22Rv1 (cell line): Measurements from ENCODE around the gene UPP2.

ENCODE experiments used
- H3K27ac ChIP-seq: fragments of 450-650 bp; 2 replicates; pipeline ENCODE4 v1.5.1; 2017
- CTCF ChIP-seq: fragments of 450-650 bp; IDR thresholded peaks from 2 replicates; pipeline ENCODE4 v1.5.1; 2017; ENCODE audit warnings: mild to moderate bottlenecking
- ZFX ChIP-seq: fragments of 450-650 bp; IDR thresholded peaks from 2 replicates; pipeline ENCODE4 v1.6.1; 2017; ENCODE audit warnings: antibody characterized with exemption, borderline replicate concordance

The UPP2 gene

GRCh38 chr2:158071018-158071417 is 30.7 kb upstream of the UPP2 start:
- no peak overlapping the region for H3K27ac ChIP-seq
- no peak for TF ChIP-seq CTCF
- TF ChIP-seq ZFX = no peak

GRCh38 chr2:158072361-158072760 is 29.3 kb upstream of the UPP2 start:
- no peak for TF ChIP-seq CTCF
- no peak for TF ChIP-seq ZFX
- H3K27ac ChIP-seq = no peak overlapping the region

GRCh38 chr2:158079672-158080071 is 22.0 kb upstream of the UPP2 start:
- H3K27ac ChIP-seq = no peak overlapping the region
- no peak for TF ChIP-seq ZFX

GRCh38 chr2:158088093-158088492 is 13.6 kb upstream of the UPP2 start:
- no peak overlapping the region for H3K27ac ChIP-seq
- TF ChIP-seq CTCF (no peak), ZFX (no peak)

- TF ChIP-seq ZFX = no peak
- no peak for TF ChIP-seq CTCF
These were observed 12.4 kb upstream of the UPP2 start for GRCh38 chr2:158089322-158089721.

GRCh38 chr2:158091647-158092046 is 10.0 kb upstream of the UPP2 start:
- H3K27ac ChIP-seq = no peak overlapping the region
- no peak for TF ChIP-seq CTCF
- no peak for TF ChIP-seq ZFX

More at GRCh38 chr2:158089322-158089721, 12.4 kb upstream of the UPP2 start:
- H3K27ac ChIP-seq = no peak overlapping the region

GRCh38 chr2:158094487-158095092 is 7.1 kb upstream of the UPP2 start:
- H3K27ac ChIP-seq = no peak overlapping the region
- no peak for TF ChIP-seq ZFX
- no peak for TF ChIP-seq CTCF

GRCh38 chr2:158095269-158095668 is 6.4 kb upstream of the UPP2 start:
- TF ChIP-seq ZFX (no peak), CTCF (no peak)
- H3K27ac ChIP-seq = no peak overlapping the region
